GM10248 (cell line): ENCODE data around the gene PDLIM5.

ENCODE experiments used
- CTCF ChIA-PET: fragments of 300-600 bp; sonication (Branson Sonifier 250); formaldehyde crosslinking; extraction: SDS; loops from one replicate; lab custom pipeline; 2021; ENCODE audit warnings: antibody characterized with exemption; lab: Yijun Ruan, JAX
- POLR2A ChIA-PET: fragments of 350-650 bp; sonication (Branson Sonifier 250); formaldehyde crosslinking; extraction: SDS; loops from one replicate; lab custom pipeline; 2020; ENCODE audit warnings: antibody characterized with exemption; lab: Yijun Ruan, JAX
- DNase-seq: peaks from one replicate; pipeline ENCODE4 v3.0.0; 2012; ENCODE audit errors: extremely low spot score
- CTCF ChIP-seq: IDR thresholded peaks from 2 replicates; pipeline ENCODE4 v1.5.1; 2012; ENCODE audit warnings: mild to moderate bottlenecking, low read depth; ENCODE audit errors: extremely low read depth, missing control alignments, control extremely low read depth

PDLIM5 gene

GRCh38 chr4:94598758-94599157 lies 147.0 kb downstream of the PDLIM5 start:
- ChIA-PET CTCF (interaction anchor here (1.3 to 3.8 kb wide), 4 partner anchors 186 to 284 kb away, joined by 3 to 21 read pairs (median 4); no protein-coding TSS in a partner anchor), POLR2A (no interaction called here)
- no peak for DNase-seq
- TF ChIP-seq CTCF, result no peak

GRCh38 chr4:94603170-94603747 lies 151.5 kb downstream of the PDLIM5 start:
- POLR2A ChIA-PET, result no interaction called here
- TF ChIP-seq CTCF, result no peak
- CTCF ChIA-PET, result interaction anchor here (1.2 to 1.8 kb wide), 2 partner anchors 174 to 196 kb away, joined by 3 to 4 read pairs; no protein-coding TSS in a partner anchor
- DNase-seq, result no peak

- no peak for TF ChIP-seq CTCF
- POLR2A ChIA-PET, result no interaction called here
- CTCF ChIA-PET, result interaction anchor here (0.9 kb wide), 1 partner anchor 16 kb away, joined by 4 read pairs; no protein-coding TSS in a partner anchor
- no peak for DNase-seq
Observed at GRCh38 chr4:94605241-94605805, 153.6 kb downstream of the PDLIM5 start.

GRCh38 chr4:94610145-94610544 lies 158.4 kb downstream of the PDLIM5 start:
- DNase-seq, result no peak
- ChIA-PET CTCF (interaction anchor here (1.4 to 4.1 kb wide), 2 partner anchors 12 to 203 kb away, joined by 4 to 23 read pairs; no protein-coding TSS in a partner anchor), POLR2A (no interaction called here)
- no peak for TF ChIP-seq CTCF

- ChIA-PET POLR2A (no interaction called here), CTCF (interaction anchor here (1.7 to 2.0 kb wide), 2 partner anchors 10 to 14 kb away, joined by 4 to 5 read pairs; no protein-coding TSS in a partner anchor)
- TF ChIP-seq CTCF, result no peak
- no peak for DNase-seq
Observed at GRCh38 chr4:94613248-94613647, 161.5 kb downstream of the PDLIM5 start.

GRCh38 chr4:94615451-94615850 lies 163.7 kb downstream of the PDLIM5 start:
- ChIA-PET POLR2A (no interaction called here), CTCF (no interaction called here)
- TF ChIP-seq CTCF, result no peak
- no peak for DNase-seq
